Spinal cord (tissue), 10 donors: Measurements from ENCODE around the gene EEF2K. TPM values are rescaled to one million over a fixed set of nuclear protein-coding genes. Genes with fewer than 3 reads are reported as not detected.

Source experiments
- DNase-seq, 6 donors: peaks; one replicate each; pipeline versions ENCODE4 v3.0.0 to v3.0.0-alpha.2; 2013 to 2015; ENCODE audit warnings: low spot score in 6 of 6, low read depth in 4 of 6
- H3K27ac ChIP-seq: one replicate; pipeline ENCODE4 v1.5.1; 2013; ENCODE audit warnings: low read depth, low read length, control low read depth
- H3K27me3 ChIP-seq: one replicate; pipeline ENCODE4 v1.6.1; 2013; ENCODE audit warnings: low read length; ENCODE audit not compliant: control insufficient read depth, insufficient read depth
- H3K36me3 ChIP-seq: one replicate; pipeline ENCODE4 v1.6.1; 2013; ENCODE audit warnings: low read length; ENCODE audit not compliant: control insufficient read depth, insufficient read depth
- H3K4me1 ChIP-seq: one replicate; pipeline ENCODE4 v1.6.1; 2013; ENCODE audit warnings: low read length; ENCODE audit not compliant: control insufficient read depth, insufficient read depth
- H3K4me3 ChIP-seq: one replicate; pipeline ENCODE4 v1.5.1; 2013; ENCODE audit warnings: low read depth, low read length, control low read depth
- H3K9me3 ChIP-seq: one replicate; pipeline ENCODE4 v1.6.1; 2013; ENCODE audit warnings: low read length; ENCODE audit not compliant: control insufficient read depth, insufficient read depth
- WGBS: methylation state at CpG from one replicate; pipeline ENCODE4 v1.1.5; 2013; ENCODE audit warnings: missing lambda C conversion rate; ENCODE audit not compliant: insufficient coverage; 5-methylcytosine and 5-hydroxymethylcytosine counted together
- polyA plus RNA-seq, 2 donors: library from polyadenylated mRNA; unstranded; fragments of 120-200 nt; gene quantifications; one replicate each; pipeline ENCODE4 v1.2.1, GENCODE V29; 2013; ENCODE audit not compliant: insufficient read length in 2 of 2
- total RNA-seq, 2 donors: library from RNA; depleted of rRNA in 1 of 2; stranded (reverse); fragments of 120-200 nt in 1 of 2; fragments of >200 nt in 1 of 2; gene quantifications; one replicate each; pipeline versions ENCODE4 v1.2.3 to v1.2.4, GENCODE V29; 2013 to 2014
- donor health status: healthy.

The EEF2K gene
- total and polyA plus RNA-seq, 4 donors: 15.4 to 30.4 (median 22.1) TPM

- no peak overlapping the region for H3K4me3 ChIP-seq
- H3K4me1 ChIP-seq: no peaks in the 10 kb centered on the region
- H3K27ac ChIP-seq: no peak overlapping the region
- peaks cover 83% of the 10 kb centered on the region for H3K36me3 ChIP-seq
- WGBS: 91% methylated on average over 16 of the region's 17 CpGs
- H3K9me3 ChIP-seq: no peaks in the 10 kb centered on the region
- no peaks in the 10 kb centered on the region for H3K27me3 ChIP-seq
- DNase-seq: no peak
Observed at GRCh38 chr16:22317001-22317530, 111.0 kb downstream of the EEF2K start.

- Histone ChIP-seq H3K27me3 (no peaks in the 10 kb centered on the region), H3K27ac (no peak overlapping the region), H3K4me3 (no peak overlapping the region), H3K4me1 (no peaks in the 10 kb centered on the region), H3K9me3 (no peaks in the 10 kb centered on the region), H3K36me3 (peaks cover 83% of the 10 kb centered on the region)
- 89% methylated on average over 6 of the region's 6 CpGs for WGBS
- no peak for DNase-seq
Observed at GRCh38 chr16:22317625-22318024, 111.5 kb downstream of the EEF2K start.

GRCh38 chr16:22318690-22319358 is 112.7 kb downstream of the EEF2K start:
- peaks cover 83% of the 10 kb centered on the region for H3K36me3 ChIP-seq

GRCh38 chr16:22320572-22321339 is 114.7 kb downstream of the EEF2K start:
- Histone ChIP-seq H3K36me3 (peaks cover 85% of the 10 kb centered on the region), H3K4me1 (no peaks in the 10 kb centered on the region), H3K27me3 (no peaks in the 10 kb centered on the region), H3K4me3 (no peak overlapping the region), H3K27ac (no peak overlapping the region), H3K9me3 (no peaks in the 10 kb centered on the region)
- no peak for DNase-seq
- WGBS: 94% methylated on average over 6 of the region's 13 CpGs

More at GRCh38 chr16:22318690-22319358, 112.7 kb downstream of the EEF2K start:
- 90% methylated on average over 4 of the region's 18 CpGs for WGBS
- H3K4me3 ChIP-seq: no peak overlapping the region
- no peak overlapping the region for H3K27ac ChIP-seq
- no peak for DNase-seq
- no peaks in the 10 kb centered on the region for H3K4me1 ChIP-seq
- H3K9me3 ChIP-seq: no peaks in the 10 kb centered on the region
- H3K27me3 ChIP-seq: no peaks in the 10 kb centered on the region

GRCh38 chr16:22321340-22322001 is 115.4 kb downstream of the EEF2K start:
- Histone ChIP-seq H3K4me1 (no peaks in the 10 kb centered on the region), H3K9me3 (no peaks in the 10 kb centered on the region), H3K27me3 (no peaks in the 10 kb centered on the region), H3K4me3 (no peak overlapping the region), H3K36me3 (peaks cover 87% of the 10 kb centered on the region), H3K27ac (no peak overlapping the region)
- DNase-seq: peak in 5 of 6 donors; percentile 45 to 94 (median 59)
- 65% methylated on average over 9 of the region's 16 CpGs for WGBS

- Histone ChIP-seq H3K36me3 (peaks cover 87% of the 10 kb centered on the region), H3K27ac (no peak overlapping the region), H3K27me3 (no peaks in the 10 kb centered on the region), H3K9me3 (no peaks in the 10 kb centered on the region), H3K4me3 (no peak overlapping the region), H3K4me1 (no peaks in the 10 kb centered on the region)
- 95% methylated on average over 11 of the region's 11 CpGs for WGBS
- DNase-seq: no peak
Observed at GRCh38 chr16:22322021-22322471, 116.0 kb downstream of the EEF2K start.

- DNase-seq: no peak
- Histone ChIP-seq H3K27ac (no peak overlapping the region), H3K9me3 (no peaks in the 10 kb centered on the region), H3K4me1 (no peaks in the 10 kb centered on the region), H3K27me3 (no peaks in the 10 kb centered on the region), H3K4me3 (no peak overlapping the region), H3K36me3 (peaks cover 87% of the 10 kb centered on the region)
- WGBS: 95% methylated on average over 8 of the region's 17 CpGs
Observed at GRCh38 chr16:22322741-22323140, 116.7 kb downstream of the EEF2K start.

- Histone ChIP-seq H3K36me3 (peaks cover 87% of the 10 kb centered on the region), H3K4me1 (no peaks in the 10 kb centered on the region), H3K27ac (no peak overlapping the region), H3K27me3 (no peaks in the 10 kb centered on the region), H3K9me3 (no peaks in the 10 kb centered on the region), H3K4me3 (no peak overlapping the region)
- WGBS: 98% methylated on average over 7 of the region's 12 CpGs
- DNase-seq: no peak
Observed at GRCh38 chr16:22323173-22323958, 117.3 kb downstream of the EEF2K start.
